ENCODE results near the gene RPL22. TPM values are rescaled to one million over a fixed set of nuclear protein-coding genes. Genes with fewer than 3 reads are reported as not detected.
A peak's percentile ranks its signal among the peaks of the same experiment; 100 is the strongest.

RPL22 gene
- total RNA-seq (100 to 1,000 TPM; 224 to 272 TPM), polyA plus RNA-seq (100 to 1,000 TPM; 186 to 985 TPM)
- long read RNA-seq, donor 1, transcript RPL22-201 (4 exons, 2,078 nt) = major isoform, 829 of 2,130 reads
- long read RNA-seq, donor 1, transcript RPL22-206 (3 exons, 2,279 nt) = minor isoform, 305 of 2,130 reads
- long read RNA-seq, donor 1, partial matches to known transcripts = 856 of 2,130 reads
- long read RNA-seq, donor 1, other reads (novel, unspliced or antisense) = 140 of 2,130 reads
- long read RNA-seq, donor 2, transcript RPL22-201 (4 exons, 2,078 nt) = major isoform, 507 of 1,021 reads
- long read RNA-seq, donor 2, transcript RPL22-206 (3 exons, 2,279 nt) = minor isoform, 119 of 1,021 reads
- long read RNA-seq, donor 2, partial matches to known transcripts = 309 of 1,021 reads
- long read RNA-seq, donor 2, other reads (novel, unspliced or antisense) = 85 of 1,021 reads
- long read RNA-seq, donor 3, transcript RPL22-201 (4 exons, 2,078 nt) = major isoform, 498 of 1,275 reads
- long read RNA-seq, donor 3, transcript RPL22-206 (3 exons, 2,279 nt) = minor isoform, 238 of 1,275 reads
- long read RNA-seq, donor 3, partial matches to known transcripts = 449 of 1,275 reads
- long read RNA-seq, donor 3, other reads (novel, unspliced or antisense) = 90 of 1,275 reads
- long read RNA-seq, donor 4, transcript RPL22-206 (3 exons, 2,279 nt) = minor isoform, 122 of 1,154 reads
- long read RNA-seq, donor 4, transcript RPL22-201 (4 exons, 2,078 nt) = major isoform, 523 of 1,154 reads
- long read RNA-seq, donor 4, partial matches to known transcripts = 438 of 1,154 reads
- long read RNA-seq, donor 4, other reads (novel, unspliced or antisense) = 71 of 1,154 reads
- long read RNA-seq, donor 5, transcript RPL22-201 (4 exons, 2,078 nt) = major isoform, 832 of 1,934 reads
- long read RNA-seq, donor 5, transcript RPL22-206 (3 exons, 2,279 nt) = minor isoform, 265 of 1,934 reads
- long read RNA-seq, donor 5, partial matches to known transcripts = 685 of 1,934 reads
- long read RNA-seq, donor 5, other reads (novel, unspliced or antisense) = 150 of 1,934 reads

DNA sequence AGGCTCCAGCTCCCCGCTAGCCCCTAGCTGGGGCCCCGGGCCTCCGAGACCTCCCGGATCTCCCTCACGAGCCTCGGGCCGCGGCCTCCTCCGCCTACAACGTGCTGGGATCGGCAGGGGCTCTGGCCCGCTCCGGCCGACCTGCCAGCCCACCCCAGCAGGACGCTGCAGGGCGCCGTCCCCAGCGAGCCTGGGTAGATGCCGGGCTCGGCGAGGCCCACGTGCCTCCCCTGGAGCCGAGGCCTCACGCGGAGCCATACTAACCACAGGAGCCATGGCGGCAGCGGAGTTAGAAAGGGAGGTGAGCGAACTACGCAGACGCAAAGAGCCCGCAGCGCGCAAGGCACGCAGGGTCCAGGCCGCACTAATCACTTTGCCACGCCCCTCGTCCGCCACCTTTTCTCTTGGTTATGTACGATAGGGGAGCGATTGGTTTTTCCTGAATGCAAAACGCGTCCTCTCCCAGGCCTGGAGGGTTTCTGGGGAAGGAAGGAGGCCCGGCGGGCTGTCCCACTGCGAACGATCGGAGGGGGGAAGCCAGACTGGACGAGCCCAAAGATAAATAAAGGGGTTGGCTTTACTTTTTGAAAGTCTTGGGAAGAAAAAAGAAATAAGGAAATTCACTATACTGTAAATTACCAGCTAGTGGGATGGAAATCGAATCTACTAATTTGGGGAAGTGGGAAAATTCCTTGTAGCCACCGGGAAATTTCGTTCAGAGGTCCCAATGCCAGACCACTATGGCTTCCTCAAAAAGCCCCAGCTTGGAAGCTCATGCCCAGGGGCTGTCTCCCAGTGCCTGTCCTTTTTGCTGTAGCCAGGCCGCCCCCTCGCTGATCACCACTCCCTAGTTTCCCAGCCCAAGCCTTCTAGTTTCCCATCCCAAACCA is at the start of gene RPL22:
Gene RPL22, minus strand, starts transcription at position 298 of the 890 bp plus-strand sequence. Its CDS starts 22 bp downstream, at position 276.
- peaks cover 0 to 20% (median 9%) of the 10 kb centered on the region in 5 donors for H3K4me1 ChIP-seq (ENCODE audit: control insufficient read depth in 5 of 5, insufficient read depth in 5 of 5, low read length in 5 of 5)
- no peaks in the 10 kb centered on the region for H3K27me3 ChIP-seq (ENCODE audit: control insufficient read depth in 3 of 3, insufficient read depth in 3 of 3, low read length in 2 of 3)
- peak; percentile 99 for ATAC-seq (ENCODE audit: insufficient read depth, low FRiP score)
- H3K9me3 ChIP-seq (ENCODE audit: control insufficient read depth in 4 of 4, insufficient read depth in 3 of 4, low read length in 3 of 4) = no peaks in the 10 kb centered on the region
- H3K27ac ChIP-seq (ENCODE audit: low read depth in 1 of 2, low read length in 1 of 2) = peak within 1 kb of the TSS; percentile 82 to 89
- H3K4me3 ChIP-seq = peak within 1 kb of the TSS; percentile 82
- H3K9ac ChIP-seq (ENCODE audit: insufficient read depth in 1 of 2, low read length in 2 of 2) = peak within 1 kb of the TSS; percentile 83 to 95
- TF ChIP-seq, protein P1, sequence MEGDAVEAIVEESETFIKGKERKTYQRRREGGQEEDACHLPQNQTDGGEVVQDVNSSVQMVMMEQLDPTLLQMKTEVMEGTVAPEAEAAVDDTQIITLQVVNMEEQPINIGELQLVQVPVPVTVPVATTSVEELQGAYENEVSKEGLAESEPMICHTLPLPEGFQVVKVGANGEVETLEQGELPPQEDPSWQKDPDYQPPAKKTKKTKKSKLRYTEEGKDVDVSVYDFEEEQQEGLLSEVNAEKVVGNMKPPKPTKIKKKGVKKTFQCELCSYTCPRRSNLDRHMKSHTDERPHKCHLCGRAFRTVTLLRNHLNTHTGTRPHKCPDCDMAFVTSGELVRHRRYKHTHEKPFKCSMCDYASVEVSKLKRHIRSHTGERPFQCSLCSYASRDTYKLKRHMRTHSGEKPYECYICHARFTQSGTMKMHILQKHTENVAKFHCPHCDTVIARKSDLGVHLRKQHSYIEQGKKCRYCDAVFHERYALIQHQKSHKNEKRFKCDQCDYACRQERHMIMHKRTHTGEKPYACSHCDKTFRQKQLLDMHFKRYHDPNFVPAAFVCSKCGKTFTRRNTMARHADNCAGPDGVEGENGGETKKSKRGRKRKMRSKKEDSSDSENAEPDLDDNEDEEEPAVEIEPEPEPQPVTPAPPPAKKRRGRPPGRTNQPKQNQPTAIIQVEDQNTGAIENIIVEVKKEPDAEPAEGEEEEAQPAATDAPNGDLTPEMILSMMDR (IDR thresholded peaks at IDR 0.05; ENCODE audit: control extremely low read depth, extremely low read depth) = peak; percentile 3
- peaks cover 0 to 11% (median 5%) of the 10 kb centered on the region in 4 donors for H3K36me3 ChIP-seq (ENCODE audit: control insufficient read depth in 4 of 4, insufficient read depth in 4 of 4, low read length in 4 of 4)
- DNase-seq = peak; percentile 98 to 100 (median 100)
- WGBS, 2 donors = 1 to 2% methylated on average over 53 of the region's 53 CpGs

GRCh38 chr1:6248161-6248776 is 48.9 kb upstream of the RPL22 start:
- H3K36me3 ChIP-seq (ENCODE audit: control insufficient read depth in 4 of 4, insufficient read depth in 4 of 4, low read length in 4 of 4) = peaks cover 0 to 7% (median 0%) of the 10 kb centered on the region in 4 donors
- ATAC-seq (ENCODE audit: insufficient read depth, low FRiP score) (no peak), DNase-seq (no peak)
- no peaks in the 10 kb centered on the region for H3K9me3 ChIP-seq (ENCODE audit: control insufficient read depth in 4 of 4, insufficient read depth in 3 of 4, low read length in 3 of 4)
- 80 to 85% methylated on average over 14 of the region's 14 CpGs for WGBS, 2 donors
- H3K27ac ChIP-seq (ENCODE audit: low read depth in 1 of 2, low read length in 1 of 2) = no peak overlapping the region
- no peak overlapping the region for H3K9ac ChIP-seq (ENCODE audit: insufficient read depth in 1 of 2, low read length in 2 of 2)
- TF ChIP-seq, protein P1 (IDR thresholded peaks at IDR 0.05; ENCODE audit: control extremely low read depth, extremely low read depth) = no peak
- H3K4me3 ChIP-seq = no peak overlapping the region
- H3K27me3 ChIP-seq (ENCODE audit: control insufficient read depth in 3 of 3, insufficient read depth in 3 of 3, low read length in 2 of 3) = peaks cover 12 to 47% (median 20%) of the 10 kb centered on the region in 3 donors
- H3K4me1 ChIP-seq (ENCODE audit: control insufficient read depth in 5 of 5, insufficient read depth in 5 of 5, low read length in 5 of 5) = peaks cover 0 to 14% (median 0%) of the 10 kb centered on the region in 5 donors

DNA sequence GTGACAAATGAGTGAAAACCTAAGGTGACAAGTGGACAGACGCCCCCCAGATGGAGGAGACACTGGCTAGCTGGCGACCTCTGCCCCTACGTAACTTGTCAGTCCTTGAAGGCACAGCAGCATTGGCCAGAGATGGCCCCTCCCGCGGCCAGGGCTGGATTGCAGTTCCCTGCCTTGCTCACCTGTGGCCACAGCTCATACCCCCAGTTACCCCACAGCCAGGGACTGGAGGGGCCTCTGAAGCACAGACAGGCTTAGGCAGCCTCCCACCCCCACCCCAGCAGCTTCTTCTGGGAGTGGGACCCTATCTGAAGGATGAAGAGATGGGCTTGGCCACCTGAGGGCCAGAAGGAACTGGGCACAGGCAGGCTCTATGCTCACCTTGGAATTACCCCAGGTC is 48.3 kb upstream of the RPL22 start:
- DNase-seq (no peak), ATAC-seq (ENCODE audit: insufficient read depth, low FRiP score) (no peak)
- 67 to 80% methylated on average over 5 of the region's 5 CpGs for WGBS, 2 donors
- TF ChIP-seq, protein P1 (IDR thresholded peaks at IDR 0.05; ENCODE audit: control extremely low read depth, extremely low read depth) = no peak
- Histone ChIP-seq H3K4me1 (ENCODE audit: control insufficient read depth in 5 of 5, insufficient read depth in 5 of 5, low read length in 5 of 5) (peaks cover 0 to 14% (median 0%) of the 10 kb centered on the region in 5 donors), H3K27ac (ENCODE audit: low read depth in 1 of 2, low read length in 1 of 2) (no peak overlapping the region), H3K27me3 (ENCODE audit: control insufficient read depth in 3 of 3, insufficient read depth in 3 of 3, low read length in 2 of 3) (peaks cover 12 to 52% (median 26%) of the 10 kb centered on the region in 3 donors), H3K9me3 (ENCODE audit: control insufficient read depth in 4 of 4, insufficient read depth in 3 of 4, low read length in 3 of 4) (no peaks in the 10 kb centered on the region), H3K36me3 (ENCODE audit: control insufficient read depth in 4 of 4, insufficient read depth in 4 of 4, low read length in 4 of 4) (peaks cover 0 to 3% (median 0%) of the 10 kb centered on the region in 4 donors), H3K4me3 (no peak overlapping the region), H3K9ac (ENCODE audit: insufficient read depth in 1 of 2, low read length in 2 of 2) (no peak overlapping the region)
